Right atrium auricular region (tissue), 2 donors: ENCODE data around the gene SUGCT. TPM values are rescaled to one million over a fixed set of nuclear protein-coding genes. Genes with fewer than 3 reads are reported as not detected.

Experiments used
- DNase-seq: peaks from one replicate; pipeline ENCODE4 v3.0.0-alpha.2; 2019; ENCODE audit warnings: low spot score
- H3K27ac ChIP-seq, 2 donors: fragments of 200-600 bp; sonication (generic); 1 replicate in 1 of 2; 2 replicates in 1 of 2; pipeline ENCODE4 v1.5.1; 2016 to 2019
- H3K27me3 ChIP-seq, 2 donors: fragments of 200-600 bp; sonication (generic); one replicate each; pipeline versions ENCODE4 v1.5.1 to v1.6.0; 2017 to 2019
- H3K36me3 ChIP-seq: fragments of 200-600 bp; sonication (generic); one replicate; pipeline ENCODE4 v1.5.1; 2016
- H3K4me1 ChIP-seq, 2 donors: fragments of 200-600 bp; sonication (generic); one replicate each; pipeline versions ENCODE4 v1.5.1 to v1.6.0; 2017 to 2019
- H3K4me3 ChIP-seq, 2 donors: fragments of 200-600 bp; sonication (generic); 1 replicate in 1 of 2; 2 replicates in 1 of 2; pipeline ENCODE4 v1.5.1; 2017 to 2019; ENCODE audit warnings: mild to moderate bottlenecking in 1 of 2, moderate library complexity in 1 of 2
- H3K9me3 ChIP-seq, 2 donors: fragments of 200-600 bp; sonication (generic); one replicate each; pipeline ENCODE4 v1.5.1; 2019
- total RNA-seq, 2 donors: library from RNA; depleted of rRNA; stranded (reverse); fragments of >200 nt; gene quantifications; one replicate each; pipeline ENCODE4 v1.1.0, GENCODE V29; 2016
- TF ChIP-seq, protein P1 (sequence below), 2 donors: fragments of 200-600 bp; sonication (generic); IDR thresholded peaks; one replicate each; pipeline ENCODE4 v1.5.1; 2019; ENCODE audit warnings: antibody characterized with exemption in 2 of 2

Gene SUGCT
- total RNA-seq, 2 donors from 2014 or later, result 2.6 to 5.4 TPM

DNA sequence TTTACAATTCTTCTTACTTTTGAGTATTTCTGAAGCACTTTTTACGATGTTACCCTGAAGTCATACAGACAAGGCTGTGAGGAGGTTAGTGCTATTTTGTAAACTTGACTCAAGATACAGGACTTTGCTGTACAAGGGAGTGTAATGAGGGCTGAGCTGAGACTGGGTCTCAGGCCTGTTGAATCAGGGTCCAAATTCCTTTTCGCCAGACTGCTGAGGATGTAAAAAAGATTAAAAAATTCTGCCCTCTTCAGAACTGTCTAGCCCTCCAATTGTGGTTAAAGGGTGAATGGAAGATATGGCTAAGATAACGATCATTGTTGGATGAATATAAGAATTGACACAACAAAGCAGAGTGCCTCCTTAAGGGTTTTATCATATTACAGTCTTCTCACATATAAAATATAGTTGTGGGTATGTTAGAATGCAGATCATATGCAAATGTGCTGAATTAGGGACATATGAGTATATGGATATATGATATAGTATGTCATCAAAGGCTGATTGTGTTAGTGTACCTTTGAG is 165.4 kb downstream of the SUGCT start:
- TF ChIP-seq, protein P1, sequence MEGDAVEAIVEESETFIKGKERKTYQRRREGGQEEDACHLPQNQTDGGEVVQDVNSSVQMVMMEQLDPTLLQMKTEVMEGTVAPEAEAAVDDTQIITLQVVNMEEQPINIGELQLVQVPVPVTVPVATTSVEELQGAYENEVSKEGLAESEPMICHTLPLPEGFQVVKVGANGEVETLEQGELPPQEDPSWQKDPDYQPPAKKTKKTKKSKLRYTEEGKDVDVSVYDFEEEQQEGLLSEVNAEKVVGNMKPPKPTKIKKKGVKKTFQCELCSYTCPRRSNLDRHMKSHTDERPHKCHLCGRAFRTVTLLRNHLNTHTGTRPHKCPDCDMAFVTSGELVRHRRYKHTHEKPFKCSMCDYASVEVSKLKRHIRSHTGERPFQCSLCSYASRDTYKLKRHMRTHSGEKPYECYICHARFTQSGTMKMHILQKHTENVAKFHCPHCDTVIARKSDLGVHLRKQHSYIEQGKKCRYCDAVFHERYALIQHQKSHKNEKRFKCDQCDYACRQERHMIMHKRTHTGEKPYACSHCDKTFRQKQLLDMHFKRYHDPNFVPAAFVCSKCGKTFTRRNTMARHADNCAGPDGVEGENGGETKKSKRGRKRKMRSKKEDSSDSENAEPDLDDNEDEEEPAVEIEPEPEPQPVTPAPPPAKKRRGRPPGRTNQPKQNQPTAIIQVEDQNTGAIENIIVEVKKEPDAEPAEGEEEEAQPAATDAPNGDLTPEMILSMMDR (IDR thresholded peaks at IDR 0.05), result no peak
- H3K36me3 ChIP-seq, result no peaks in the 10 kb centered on the region
- no peaks in the 10 kb centered on the region for H3K9me3 ChIP-seq
- H3K4me3 ChIP-seq, result no peak overlapping the region
- DNase-seq, result no peak
- no peaks in the 10 kb centered on the region for H3K4me1 ChIP-seq
- no peaks in the 10 kb centered on the region for H3K27me3 ChIP-seq
- no peak overlapping the region for H3K27ac ChIP-seq

DNA sequence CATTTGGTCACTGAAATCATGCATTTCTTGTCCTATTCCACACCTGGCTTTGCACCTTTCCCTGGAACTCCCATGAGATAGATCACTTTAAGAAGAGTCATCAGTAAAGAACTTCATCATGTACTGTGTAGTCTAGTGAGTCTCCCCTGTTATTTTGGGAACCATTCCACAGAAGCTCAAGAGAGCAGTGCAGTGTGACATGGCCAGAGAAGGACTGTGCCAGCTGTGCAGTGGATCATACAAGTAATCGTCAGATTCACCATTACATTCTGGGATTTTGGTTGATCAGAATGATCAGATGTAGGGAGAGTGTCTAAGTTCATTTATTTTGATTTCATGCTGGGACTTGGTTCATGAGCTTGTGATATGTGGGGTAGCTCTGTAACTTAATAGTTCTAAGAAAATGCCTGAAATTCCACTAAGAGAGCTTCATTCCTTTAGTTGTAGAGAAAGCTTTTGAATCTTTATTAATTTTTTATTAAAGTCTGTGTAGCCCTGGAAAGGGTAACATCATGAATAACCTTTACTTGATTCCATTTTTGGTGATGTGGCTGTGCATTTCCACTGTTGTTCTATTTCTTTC is 166.8 kb downstream of the SUGCT start:
- TF ChIP-seq, protein P1 (IDR thresholded peaks at IDR 0.05), result no peak
- DNase-seq, result no peak
- no peaks in the 10 kb centered on the region for H3K4me1 ChIP-seq

DNA sequence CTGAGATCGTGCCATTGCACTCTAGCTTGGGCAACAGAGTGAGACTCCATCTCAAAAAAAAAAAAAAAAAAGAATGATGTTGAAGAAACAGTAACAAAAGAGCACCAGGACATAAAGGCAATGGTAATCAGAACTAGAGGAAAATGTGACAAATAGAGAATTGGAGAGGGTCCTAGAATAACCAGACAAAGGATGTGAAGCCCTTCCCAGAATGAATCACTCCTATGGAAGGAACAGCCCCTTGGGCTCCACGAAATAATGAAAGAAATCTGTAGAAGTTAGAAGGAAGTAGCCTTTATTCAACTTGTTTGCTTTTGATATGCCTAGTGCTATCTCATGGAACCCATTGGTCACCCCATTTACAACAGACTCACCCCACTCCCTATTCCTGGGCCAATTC is 169.2 kb downstream of the SUGCT start:
- no peaks in the 10 kb centered on the region for H3K36me3 ChIP-seq
- H3K4me1 ChIP-seq, result no peaks in the 10 kb centered on the region
- H3K4me3 ChIP-seq, result no peak overlapping the region
- no peaks in the 10 kb centered on the region for H3K27me3 ChIP-seq
- TF ChIP-seq, protein P1 (IDR thresholded peaks at IDR 0.05), result no peak
- no peaks in the 10 kb centered on the region for H3K9me3 ChIP-seq
- DNase-seq, result no peak
- H3K27ac ChIP-seq, result no peak overlapping the region

More for the DNA sequence above, 166.8 kb downstream of the SUGCT start:
- Histone ChIP-seq H3K27me3 (no peaks in the 10 kb centered on the region), H3K36me3 (no peaks in the 10 kb centered on the region), H3K4me3 (no peak overlapping the region), H3K9me3 (no peaks in the 10 kb centered on the region), H3K27ac (no peak overlapping the region)

DNA sequence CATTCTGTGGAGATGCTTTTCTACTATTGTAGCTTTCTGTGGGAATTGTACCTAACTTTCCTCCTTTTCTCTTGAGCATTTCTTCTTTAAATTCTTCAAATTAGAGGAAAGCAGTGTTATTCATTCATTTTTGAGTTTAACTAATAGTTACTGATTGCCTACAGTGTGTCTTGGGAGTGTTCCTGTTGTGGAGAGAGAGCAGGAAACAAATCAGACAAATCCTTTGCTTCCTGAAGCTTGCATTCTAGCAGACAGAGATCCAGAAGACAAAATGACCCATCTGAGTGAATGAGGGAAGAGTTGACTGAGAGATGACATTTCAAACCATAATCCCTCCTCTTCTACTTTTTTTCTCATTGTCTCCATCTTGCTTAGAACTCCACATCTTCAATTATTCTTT is 170.4 kb downstream of the SUGCT start:
- DNase-seq, result no peak

DNA sequence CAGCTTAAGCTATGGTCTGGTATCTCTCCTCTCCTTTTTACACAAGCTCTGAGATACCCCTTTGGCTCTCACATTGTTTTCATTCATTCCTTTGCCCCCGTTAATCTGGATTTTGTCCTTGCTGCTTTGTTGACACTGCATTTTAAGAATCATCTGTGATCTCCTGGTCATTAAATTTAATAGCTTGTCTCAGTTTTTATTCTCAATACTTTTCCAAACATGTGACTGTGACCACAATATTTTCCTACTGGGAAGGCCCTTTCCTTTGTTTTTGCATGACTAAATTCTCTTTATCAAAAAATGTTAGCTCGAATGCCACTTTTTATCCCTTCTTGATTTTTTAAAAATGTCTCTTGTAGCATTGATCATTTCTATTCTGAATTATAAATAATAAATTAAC is 171.2 kb downstream of the SUGCT start:
- H3K9me3 ChIP-seq, result no peaks in the 10 kb centered on the region
- no peaks in the 10 kb centered on the region for H3K4me1 ChIP-seq
- no peak overlapping the region for H3K4me3 ChIP-seq
- TF ChIP-seq, protein P1 (IDR thresholded peaks at IDR 0.05), result no peak
- H3K27ac ChIP-seq, result no peak overlapping the region
- no peak for DNase-seq
- no peaks in the 10 kb centered on the region for H3K27me3 ChIP-seq
- no peaks in the 10 kb centered on the region for H3K36me3 ChIP-seq

More for the DNA sequence above, 170.4 kb downstream of the SUGCT start:
- no peaks in the 10 kb centered on the region for H3K4me1 ChIP-seq
- TF ChIP-seq, protein P1 (IDR thresholded peaks at IDR 0.05), result no peak
- H3K36me3 ChIP-seq, result no peaks in the 10 kb centered on the region
- no peak overlapping the region for H3K27ac ChIP-seq
- no peaks in the 10 kb centered on the region for H3K27me3 ChIP-seq
- no peak overlapping the region for H3K4me3 ChIP-seq
- H3K9me3 ChIP-seq, result no peaks in the 10 kb centered on the region

DNA sequence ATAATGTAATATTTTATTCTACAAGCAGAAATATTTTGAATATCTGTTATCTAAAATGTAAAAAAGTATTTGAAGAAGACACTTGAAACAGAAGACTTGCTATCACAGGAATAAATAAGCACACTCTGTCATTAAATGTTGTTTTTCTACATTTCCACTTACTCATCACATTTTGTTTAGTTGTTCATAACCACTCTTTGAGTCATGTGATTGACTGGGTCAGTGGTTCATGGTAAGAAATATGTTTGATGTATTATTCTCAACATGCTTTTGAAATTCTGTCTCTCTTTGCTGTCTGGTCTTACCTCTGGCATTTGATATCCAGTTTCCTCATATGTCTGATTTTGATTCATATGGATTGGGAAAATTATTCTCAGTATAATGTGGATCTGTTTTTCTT is 171.8 kb downstream of the SUGCT start:
- no peaks in the 10 kb centered on the region for H3K27me3 ChIP-seq
- no peak overlapping the region for H3K27ac ChIP-seq
- H3K4me3 ChIP-seq, result no peak overlapping the region
- H3K9me3 ChIP-seq, result no peaks in the 10 kb centered on the region
- no peaks in the 10 kb centered on the region for H3K4me1 ChIP-seq
- TF ChIP-seq, protein P1 (IDR thresholded peaks at IDR 0.05), result no peak
- no peaks in the 10 kb centered on the region for H3K36me3 ChIP-seq
- DNase-seq, result no peak
